Spleen (tissue), 7 donors: ENCODE results near the gene SRGAP2.
"Not testable (repeated sequence)": the region's sequence is repeated elsewhere in the genome, so short reads cannot be mapped to it uniquely, and the experiment has no call there.

Source experiments
- CTCF ChIP-seq, 11 experiments: fragments of 200-600 bp in 7 of 11; fragments of 450-650 bp in 4 of 11; sonication (generic) in 4 of 11; IDR thresholded peaks in 8 of 11; conservative IDR thresholded peaks in 3 of 11; 1 replicate in 7 of 11; 2 replicates in 4 of 11; pipeline versions ENCODE4 v1.4.0 to v1.8.0; 2016 to 2021; ENCODE audit warnings: antibody characterized with exemption in 11 of 11, inconsistent platforms in 4 of 11, mild to moderate bottlenecking in 1 of 11
- POLR2AphosphoS5 ChIP-seq, 3 donors: sonication (generic); formaldehyde crosslinking; IDR thresholded peaks; one replicate each; pipeline ENCODE4 v1.5.1; 2017; ENCODE audit warnings: antibody characterized with exemption in 3 of 3
- donor health status: DM: no; HTN: no; CAD: no; lungs with moderate emphysema.
- donor health status: DM: no; HTN: no; CAD: no.
- donor health status: DM: no; HTN: no; CAD: no.

- not testable (repeated sequence) for TF ChIP-seq POLR2AphosphoS5 (IDR thresholded peaks at IDR 0.05); CTCF (IDR thresholded peaks at IDR 0.05 in 8 of 11, conservative IDR thresholded peaks at IDR 0.05 in 3 of 11)
These were observed 12.5 kb downstream of the SRGAP2 start for GRCh38 chr1:206215600-206216392.
